Osteocyte (in vitro differentiated cells): ENCODE measurements around the gene CPNE8. TPM values are rescaled to one million over a fixed set of nuclear protein-coding genes. Genes with fewer than 3 reads are reported as not detected.

Experiments
- DNase-seq: peaks from one replicate; pipeline ENCODE4 v3.0.0; 2021; ENCODE audit warnings: mixed read lengths; ENCODE audit not compliant: unreplicated experiment; ENCODE audit errors: extremely low spot score
- H3K27ac Mint-ChIP-seq: one replicate; pipeline ENCODE4 v1.8.0; 2021; ENCODE audit warnings: mild to moderate bottlenecking, mixed read lengths; ENCODE audit not compliant: unreplicated experiment
- H3K27me3 Mint-ChIP-seq: one replicate; pipeline ENCODE4 v1.8.0; 2021; ENCODE audit warnings: mixed read lengths; ENCODE audit not compliant: unreplicated experiment
- H3K36me3 Mint-ChIP-seq: one replicate; pipeline ENCODE4 v1.8.0; 2021; ENCODE audit warnings: mixed read lengths; ENCODE audit not compliant: unreplicated experiment
- H3K4me1 Mint-ChIP-seq: one replicate; pipeline ENCODE4 v1.8.0; 2021; ENCODE audit warnings: mixed read lengths; ENCODE audit not compliant: unreplicated experiment
- H3K4me3 Mint-ChIP-seq: one replicate; pipeline ENCODE4 v1.8.0; 2021; ENCODE audit warnings: mild to moderate bottlenecking, moderate library complexity, mixed read lengths; ENCODE audit not compliant: unreplicated experiment
- H3K9me3 Mint-ChIP-seq: one replicate; pipeline ENCODE4 v1.8.0; 2021; ENCODE audit warnings: mixed read lengths; ENCODE audit not compliant: unreplicated experiment
- CTCF ChIP-seq: fragments of 200-600 bp; sonication (generic); IDR thresholded peaks from 2 replicates; pipeline ENCODE4 v1.5.0; 2021; ENCODE audit warnings: antibody characterized with exemption, mild to moderate bottlenecking, moderate library complexity
- total RNA-seq: library from RNA; stranded (reverse); gene quantifications from 2 replicates; pipeline ENCODE4 v1.2.1, GENCODE V29; 2021

The CPNE8 gene
- total RNA-seq, 1 donor from 2014 or later, result 8.7 TPM

GRCh38 chr12:38629064-38629463, 276.3 kb downstream of the CPNE8 start:
- Mint-ChIP-seq H3K4me1 (no peaks in the 10 kb centered on the region), H3K27me3 (no peaks in the 10 kb centered on the region), H3K27ac (no peak overlapping the region), H3K9me3 (peaks cover 14% of the 10 kb centered on the region), H3K36me3 (no peaks in the 10 kb centered on the region), H3K4me3 (no peak overlapping the region)
- no peak for DNase-seq
- TF ChIP-seq CTCF, result no peak

- Mint-ChIP-seq H3K27ac (no peak overlapping the region), H3K27me3 (no peaks in the 10 kb centered on the region), H3K36me3 (no peaks in the 10 kb centered on the region), H3K4me3 (no peak overlapping the region), H3K4me1 (no peaks in the 10 kb centered on the region), H3K9me3 (peaks cover 14% of the 10 kb centered on the region)
- TF ChIP-seq CTCF, result no peak
- no peak for DNase-seq
Measured at GRCh38 chr12:38628288-38628687, 277.1 kb downstream of the CPNE8 start.

- Mint-ChIP-seq H3K27ac (no peak overlapping the region), H3K27me3 (no peaks in the 10 kb centered on the region), H3K9me3 (peaks cover 17% of the 10 kb centered on the region), H3K4me1 (no peaks in the 10 kb centered on the region), H3K36me3 (no peaks in the 10 kb centered on the region), H3K4me3 (no peak overlapping the region)
- no peak for DNase-seq
- TF ChIP-seq CTCF, result no peak
Measured at GRCh38 chr12:38625306-38625705, 280.1 kb downstream of the CPNE8 start.

- no peak for TF ChIP-seq CTCF
- no peak for DNase-seq
- Mint-ChIP-seq H3K36me3 (no peaks in the 10 kb centered on the region), H3K27ac (no peak overlapping the region), H3K4me1 (no peaks in the 10 kb centered on the region), H3K4me3 (no peak overlapping the region), H3K9me3 (peaks cover 8% of the 10 kb centered on the region), H3K27me3 (no peaks in the 10 kb centered on the region)
Measured at GRCh38 chr12:38614171-38614570, 291.2 kb downstream of the CPNE8 start.

- H3K4me1 Mint-ChIP-seq, result no peaks in the 10 kb centered on the region
- peaks cover 5% of the 10 kb centered on the region for H3K9me3 Mint-ChIP-seq
- no peak for DNase-seq
- no peak overlapping the region for H3K4me3 Mint-ChIP-seq
- TF ChIP-seq CTCF, result no peak
- no peaks in the 10 kb centered on the region for H3K27me3 Mint-ChIP-seq
- H3K27ac Mint-ChIP-seq, result no peak overlapping the region
- H3K36me3 Mint-ChIP-seq, result no peaks in the 10 kb centered on the region
Measured at GRCh38 chr12:38610808-38611350, 294.5 kb downstream of the CPNE8 start.
